ENCODE results near the gene BSND.

DNA sequence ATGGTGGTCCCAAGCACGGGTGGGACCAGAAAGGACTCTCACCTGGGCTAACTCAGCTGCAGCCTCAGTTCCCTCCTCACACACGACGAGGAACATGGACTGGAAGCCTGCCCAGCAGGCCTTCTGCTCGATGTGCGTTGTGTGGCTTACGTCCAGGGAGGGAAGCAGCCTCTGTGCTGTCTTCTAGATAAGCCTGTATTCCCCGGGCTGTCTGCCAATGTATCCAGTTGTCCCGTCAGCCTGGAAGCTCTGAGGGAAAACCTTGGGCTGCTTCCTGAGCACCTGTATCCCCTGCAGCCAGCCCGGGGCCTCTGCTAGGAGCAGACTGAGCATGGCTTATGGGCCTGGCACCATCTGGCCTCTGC lies 51.2 kb downstream of the BSND start:
- TF ChIP-seq, protein P1, sequence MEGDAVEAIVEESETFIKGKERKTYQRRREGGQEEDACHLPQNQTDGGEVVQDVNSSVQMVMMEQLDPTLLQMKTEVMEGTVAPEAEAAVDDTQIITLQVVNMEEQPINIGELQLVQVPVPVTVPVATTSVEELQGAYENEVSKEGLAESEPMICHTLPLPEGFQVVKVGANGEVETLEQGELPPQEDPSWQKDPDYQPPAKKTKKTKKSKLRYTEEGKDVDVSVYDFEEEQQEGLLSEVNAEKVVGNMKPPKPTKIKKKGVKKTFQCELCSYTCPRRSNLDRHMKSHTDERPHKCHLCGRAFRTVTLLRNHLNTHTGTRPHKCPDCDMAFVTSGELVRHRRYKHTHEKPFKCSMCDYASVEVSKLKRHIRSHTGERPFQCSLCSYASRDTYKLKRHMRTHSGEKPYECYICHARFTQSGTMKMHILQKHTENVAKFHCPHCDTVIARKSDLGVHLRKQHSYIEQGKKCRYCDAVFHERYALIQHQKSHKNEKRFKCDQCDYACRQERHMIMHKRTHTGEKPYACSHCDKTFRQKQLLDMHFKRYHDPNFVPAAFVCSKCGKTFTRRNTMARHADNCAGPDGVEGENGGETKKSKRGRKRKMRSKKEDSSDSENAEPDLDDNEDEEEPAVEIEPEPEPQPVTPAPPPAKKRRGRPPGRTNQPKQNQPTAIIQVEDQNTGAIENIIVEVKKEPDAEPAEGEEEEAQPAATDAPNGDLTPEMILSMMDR (conservative IDR thresholded peaks at IDR 0.05; ENCODE audit: low read depth, low read length), result no peak
- TF ChIP-seq EZH2 (IDR thresholded peaks at IDR 0.05; ENCODE audit: borderline replicate concordance, low read depth, low read length, poor library complexity, severe bottlenecking), result no peak
